Effector CD8-positive, alpha-beta T cell (primary cell): ENCODE results near the gene ZSCAN5B.

Source experiments
- DNase-seq: peaks from one replicate; lab custom pipeline; 2025; lab: John Stamatoyannopoulos, UW

The ZSCAN5B gene

DNA sequence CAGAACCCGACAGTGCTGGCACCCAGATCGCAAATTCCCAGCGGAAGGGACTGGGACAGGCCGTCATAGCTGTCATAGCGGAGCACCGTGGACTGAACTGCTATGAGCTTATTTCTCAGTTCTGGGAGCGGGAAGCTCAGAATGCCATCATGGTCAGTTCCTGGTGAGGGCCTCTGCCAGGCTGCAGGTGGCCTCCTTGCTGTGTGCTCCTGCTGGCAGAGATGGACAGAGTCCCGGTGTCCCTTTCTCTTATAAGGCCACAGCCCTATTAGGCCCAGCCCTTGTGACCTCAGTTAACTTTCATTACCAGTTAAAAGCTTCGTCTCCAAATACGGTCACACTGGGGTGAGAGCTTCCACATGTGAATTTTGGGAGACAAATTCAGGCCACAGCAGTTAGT is 51.9 kb downstream of the ZSCAN5B start:
- DNase-seq = no peak

DNA sequence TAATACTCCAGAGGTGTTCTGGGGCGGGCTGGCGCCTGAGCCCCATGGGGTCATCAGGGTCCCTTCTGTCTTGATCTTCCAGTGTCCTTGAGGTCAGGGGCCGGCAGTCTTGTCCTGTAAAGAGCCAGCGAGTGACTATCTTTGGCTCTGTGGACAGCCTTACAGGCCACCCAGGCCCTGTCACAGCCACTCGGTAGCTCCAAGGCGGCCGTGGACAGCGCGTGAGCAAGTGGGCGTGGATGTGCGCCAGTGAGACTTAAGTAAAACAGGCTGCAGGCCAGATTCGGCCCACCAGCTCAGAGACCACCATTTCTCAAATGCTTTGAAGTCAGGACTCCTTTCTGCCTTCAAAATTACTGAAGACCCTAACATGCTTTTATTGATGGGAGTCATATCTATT is 52.8 kb downstream of the ZSCAN5B start:
- DNase-seq = no peak

DNA sequence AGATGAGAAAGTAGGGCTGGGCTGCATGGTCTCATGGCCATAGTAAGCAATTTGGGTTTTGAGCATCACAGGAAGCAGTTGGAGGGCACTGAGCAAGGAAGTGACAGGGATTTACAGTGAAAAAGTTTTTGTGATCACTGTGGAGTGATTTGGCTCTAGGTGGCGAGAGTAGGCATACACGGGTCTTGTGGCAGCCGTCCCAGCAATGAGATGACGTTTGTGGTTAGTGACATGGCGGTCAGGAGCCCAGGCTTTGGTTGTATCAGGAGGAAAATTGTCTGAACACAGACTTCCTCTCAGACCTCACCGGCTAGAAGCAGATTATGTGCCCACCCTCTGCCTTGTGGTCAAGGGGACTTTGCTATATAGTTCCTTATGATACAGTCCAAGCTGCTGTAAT is 53.2 kb downstream of the ZSCAN5B start:
- DNase-seq = no peak

DNA sequence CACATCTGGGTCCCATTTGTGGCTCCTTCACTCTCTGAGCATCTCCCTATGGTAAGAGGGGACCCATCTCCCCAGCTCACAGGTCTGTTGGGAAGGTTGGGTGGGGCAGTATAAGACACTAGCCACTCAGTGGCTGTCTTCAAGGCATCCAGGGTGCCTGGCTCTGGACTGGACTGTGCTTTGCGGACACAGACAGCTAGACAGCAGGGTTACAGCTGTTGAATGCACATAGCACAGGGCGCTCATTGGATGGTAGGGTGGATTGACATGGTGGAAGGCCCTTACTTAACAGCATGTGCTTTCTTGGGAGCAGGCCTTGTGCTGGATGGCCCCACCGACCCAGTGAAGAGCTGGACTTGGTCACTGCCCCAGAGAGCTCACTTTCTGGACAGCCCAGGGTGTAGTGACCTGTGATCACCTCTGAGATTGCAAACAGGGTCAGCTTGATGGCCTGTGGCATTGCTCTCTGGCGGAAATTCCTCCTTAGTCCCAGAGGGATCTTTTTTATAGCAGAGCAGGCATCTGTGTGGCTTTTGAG is 54.6 kb downstream of the ZSCAN5B start:
- DNase-seq = no peak

DNA sequence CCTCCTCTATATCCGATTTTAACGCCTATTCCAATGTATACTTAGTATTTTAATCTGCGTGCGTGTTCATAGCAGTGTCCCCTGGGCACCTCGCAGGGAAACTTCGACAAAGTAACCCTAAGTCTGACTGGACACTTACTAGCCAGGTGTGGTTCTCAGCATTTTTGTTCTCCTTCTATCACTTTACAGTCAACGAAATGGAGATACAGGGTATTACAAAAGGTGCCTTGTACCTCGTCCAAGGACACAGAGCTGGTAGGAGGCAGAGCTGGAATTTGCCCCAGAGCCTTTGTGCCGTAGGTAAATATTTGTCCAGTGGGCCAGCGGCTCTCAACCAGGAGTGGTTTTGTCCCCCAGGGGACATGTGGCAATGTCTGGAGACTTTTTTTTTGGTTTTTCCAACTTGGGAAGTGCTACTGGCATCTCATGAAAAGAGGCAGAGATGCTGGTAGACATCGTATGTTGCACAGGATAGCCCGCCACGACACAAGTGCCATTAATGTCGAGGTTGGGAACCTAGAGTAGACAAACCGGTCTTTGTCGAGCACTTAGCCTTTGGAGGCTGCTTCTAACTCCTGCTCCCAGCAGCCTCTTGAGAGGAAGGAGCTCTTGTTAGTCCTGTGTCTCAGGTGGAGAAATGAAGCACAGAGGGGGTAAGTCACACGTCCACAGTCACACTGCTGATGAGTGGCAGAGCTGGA is 55.3 kb downstream of the ZSCAN5B start:
- DNase-seq = no peak

DNA sequence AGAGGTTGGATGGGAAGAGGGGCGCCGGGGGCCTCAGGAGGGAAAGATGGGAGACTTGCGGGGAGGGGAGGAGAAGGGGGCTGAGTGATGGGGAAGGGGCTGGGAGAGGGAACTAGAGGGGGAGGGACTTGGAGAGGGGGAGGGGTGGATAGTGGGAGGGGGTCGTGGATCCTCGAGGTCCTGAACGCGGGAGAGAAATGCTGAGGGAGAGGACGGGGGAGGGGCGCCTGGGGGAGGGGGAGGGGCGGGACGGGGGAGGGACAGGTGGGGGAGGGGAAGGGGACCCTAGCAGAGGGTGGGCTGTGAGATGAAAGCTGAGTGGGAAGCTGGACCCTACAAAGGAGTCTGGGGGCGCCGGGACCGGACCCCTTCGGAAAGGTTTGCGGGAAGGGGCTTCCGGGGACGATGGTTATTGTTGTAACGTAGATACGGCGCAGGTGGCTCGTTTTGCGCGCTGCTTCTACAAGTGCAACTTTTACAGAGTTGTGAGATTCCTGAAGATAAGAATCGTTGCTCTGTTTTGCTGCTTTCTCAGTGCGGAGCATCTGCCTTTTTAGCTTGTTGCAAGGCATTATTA is 56.1 kb downstream of the ZSCAN5B start:
- DNase-seq = peak; percentile 28

DNA sequence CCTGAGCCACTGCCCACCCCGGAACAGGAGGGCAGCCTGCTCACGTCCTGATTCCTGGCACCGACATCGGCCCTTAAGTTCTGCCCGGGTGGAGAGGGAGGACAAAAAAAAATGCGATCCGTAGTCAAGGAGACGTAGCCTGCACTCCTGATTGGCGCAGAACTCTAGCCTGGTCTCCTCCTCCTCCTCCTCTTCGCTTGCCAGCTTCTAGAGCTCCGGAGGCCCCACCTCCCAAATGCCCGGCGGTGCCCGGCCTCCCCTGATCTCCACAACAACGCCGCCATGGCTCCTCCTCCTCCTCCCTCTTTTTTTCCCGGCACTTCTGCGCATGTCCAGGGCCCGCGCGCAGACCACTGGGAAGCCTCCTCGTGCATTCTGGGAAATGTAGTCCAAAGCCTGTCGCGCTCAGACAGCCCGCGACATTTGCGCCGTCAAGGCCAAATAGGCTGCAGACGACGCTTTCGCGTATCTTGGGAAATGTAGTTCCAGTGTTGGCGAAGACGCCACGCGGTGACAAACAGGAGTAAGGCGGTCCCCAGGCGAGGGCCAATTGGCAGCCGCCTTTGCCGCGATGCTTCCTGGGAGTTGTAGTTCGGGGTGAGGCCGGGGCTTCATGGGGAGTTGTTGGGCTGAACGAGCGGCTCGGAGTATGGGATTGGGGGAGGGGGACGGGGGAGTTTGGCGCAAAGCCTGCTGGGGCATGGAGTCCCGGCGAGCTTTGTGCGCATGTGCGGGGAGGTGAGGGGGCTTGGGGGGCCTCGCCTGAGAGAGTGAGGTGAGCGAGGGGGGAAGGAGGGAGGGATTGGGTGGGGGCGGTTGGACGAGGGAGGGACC is 56.8 kb downstream of the ZSCAN5B start, which contains the start of gene ZNF444:
ZNF444 (plus strand) TSS at position 705 of the 834 bp plus-strand sequence. CDS start 5,625 bp downstream, outside the sequence.
- DNase-seq = peak; percentile 100

DNA sequence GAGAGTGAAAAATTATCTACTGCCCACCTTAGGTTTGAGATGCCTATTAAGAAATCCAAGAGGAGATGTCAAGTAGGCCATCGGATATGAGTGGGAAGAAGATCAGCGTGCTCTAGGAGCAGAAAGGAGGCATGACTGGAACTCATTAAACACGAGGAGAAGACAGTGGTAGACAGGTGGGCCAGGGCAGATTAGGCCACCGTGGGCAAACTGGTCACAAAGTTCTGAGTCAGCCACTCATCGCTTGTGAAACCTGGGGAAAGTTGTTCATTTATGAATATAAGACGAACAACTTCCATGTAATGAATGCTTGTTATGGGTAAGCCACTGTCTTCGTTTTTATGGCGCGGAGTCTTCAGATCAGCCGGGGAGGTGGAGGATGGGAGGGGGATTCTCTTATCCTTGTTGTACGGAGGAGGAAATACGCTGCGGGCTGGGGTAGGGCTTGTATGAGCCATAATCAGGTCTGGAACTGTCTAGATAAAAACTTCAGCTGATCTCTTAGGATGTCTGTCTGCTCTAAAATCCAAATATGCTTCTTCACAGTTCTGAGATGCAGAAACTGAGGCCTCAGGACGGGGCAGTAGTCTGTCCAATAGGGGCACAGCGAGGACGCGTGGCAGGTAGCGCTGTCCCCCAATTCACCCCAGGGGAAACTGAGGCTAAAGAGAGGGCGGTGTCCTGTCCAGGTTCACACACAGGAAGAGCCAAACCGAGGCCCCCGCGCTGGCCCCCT is 57.6 kb downstream of the ZSCAN5B start:
- DNase-seq = no peak
